Measurements from ENCODE around the gene ADAP2. TPM values are rescaled to one million over a fixed set of nuclear protein-coding genes. Genes with fewer than 3 reads are reported as not detected.
"Not testable (repeated sequence)": the region's sequence is repeated elsewhere in the genome, so short reads cannot be mapped to it uniquely, and the experiment has no call there.

Gene ADAP2
- total RNA-seq, 4 donors from 2014 or later, result 6.3 to 14.9 (median 12.9) TPM

GRCh38 chr17:30965686-30966085 lies 43.9 kb downstream of the ADAP2 start:
- Histone ChIP-seq H3K27ac (no peak overlapping the region), H3K4me1 (peaks cover 0 to 6% of the 10 kb centered on the region in 2 donors), H3K36me3 (no peaks in the 10 kb centered on the region), H3K4me3 (replicated peaks in 1 of 3) (no peak overlapping the region), H3K9me3 (no peaks in the 10 kb centered on the region), H3K27me3 (no peaks in the 10 kb centered on the region)
- TF ChIP-seq POLR2A (IDR thresholded peaks at IDR 0.05) (no peak), CTCF (IDR thresholded peaks at IDR 0.05) (no peak)
- intact Hi-C loops (cut with DNase I), result no loop called here
- 88 to 95% methylated on average over 3 of the region's 3 CpGs for WGBS, 2 donors
- no peak for DNase-seq

- intact Hi-C loops (cut with DNase I); DNase-seq; H3K4me3 ChIP-seq (replicated peaks in 1 of 3); H3K27me3 ChIP-seq; H3K36me3 ChIP-seq; H3K9me3 ChIP-seq: not testable (repeated sequence)
- 93 to 94% methylated on average over 13 of the region's 13 CpGs for WGBS, 2 donors
- Histone ChIP-seq H3K27ac (peak overlapping the region in 1 of 3 donors; percentile 50), H3K4me1 (peaks cover 0 to 17% of the 10 kb centered on the region in 2 donors)
Observed at GRCh38 chr17:30967911-30968310, 46.2 kb downstream of the ADAP2 start.

GRCh38 chr17:30969989-30970830 lies 48.5 kb downstream of the ADAP2 start:
- Histone ChIP-seq H3K9me3 (no peaks in the 10 kb centered on the region), H3K27ac (peak overlapping the region; percentile 79 to 95 (median 88)), H3K27me3 (no peaks in the 10 kb centered on the region), H3K36me3 (no peaks in the 10 kb centered on the region), H3K4me1 (peaks cover 6 to 25% of the 10 kb centered on the region in 2 donors), H3K4me3 (replicated peaks in 1 of 3) (peak overlapping the region; percentile 7 to 83 (median 63))
- peak; percentile 53 to 64 for DNase-seq
- 8 to 15% methylated on average over 31 of the region's 31 CpGs for WGBS, 2 donors
- intact Hi-C loops (cut with DNase I), result no loop called here
- TF ChIP-seq POLR2A (IDR thresholded peaks at IDR 0.05) (no peak), CTCF (IDR thresholded peaks at IDR 0.05) (no peak)

GRCh38 chr17:30970831-30971567 lies 49.3 kb downstream of the ADAP2 start, which contains the start of gene RNF135:
RNF135 (plus strand) TSS chr17:30971039; CDS start chr17:30971074, 35 bp downstream.
- Histone ChIP-seq H3K36me3 (no peaks in the 10 kb centered on the region), H3K27me3 (no peaks in the 10 kb centered on the region), H3K4me3 (replicated peaks in 1 of 3) (peak within 1 kb of the TSS; percentile 7 to 83 (median 63)), H3K27ac (peak within 1 kb of the TSS; percentile 79 to 95 (median 88)), H3K4me1 (peaks cover 6 to 25% of the 10 kb centered on the region in 2 donors), H3K9me3 (no peaks in the 10 kb centered on the region)
- DNase-seq, result peak; percentile 90 to 91
- intact Hi-C loops (cut with DNase I), result no loop called here
- 0 to 1% methylated on average over 39 to 46 of the region's 66 CpGs for WGBS, 2 donors
- TF ChIP-seq CTCF (IDR thresholded peaks at IDR 0.05) (peak in 5 of 6 experiments; percentile 11 to 73 (median 44)), POLR2A (IDR thresholded peaks at IDR 0.05) (peak; percentile 84 to 96)

GRCh38 chr17:30975042-30975820 lies 53.5 kb downstream of the ADAP2 start:
- TF ChIP-seq POLR2A (IDR thresholded peaks at IDR 0.05) (no peak), CTCF (IDR thresholded peaks at IDR 0.05) (no peak)
- 92 to 97% methylated on average over 8 of the region's 8 CpGs for WGBS, 2 donors
- no peak for DNase-seq

GRCh38 chr17:30979919-30980318 lies 58.2 kb downstream of the ADAP2 start:
- H3K9me3 ChIP-seq; H3K36me3 ChIP-seq; H3K27ac ChIP-seq; DNase-seq; H3K4me3 ChIP-seq (replicated peaks in 1 of 3); H3K27me3 ChIP-seq; intact Hi-C loops (cut with DNase I): not testable (repeated sequence)
- no CpG with 5 or more reads among the region's 33 CpGs for WGBS, 2 donors
- H3K4me1 ChIP-seq, result peaks cover 8 to 11% of the 10 kb centered on the region in 2 donors

More at GRCh38 chr17:30975042-30975820, 53.5 kb downstream of the ADAP2 start:
- no peaks in the 10 kb centered on the region for H3K36me3 ChIP-seq
- no peaks in the 10 kb centered on the region for H3K27me3 ChIP-seq
- no peaks in the 10 kb centered on the region for H3K9me3 ChIP-seq
- H3K27ac ChIP-seq, result no peak overlapping the region
- intact Hi-C loops (cut with DNase I), result no loop called here
- peaks cover 11 to 25% of the 10 kb centered on the region in 2 donors for H3K4me1 ChIP-seq
- no peak overlapping the region for H3K4me3 ChIP-seq (replicated peaks in 1 of 3)

Measured in thyroid gland (tissue), 4 donors.